ENCODE results near the gene TEN1.

- no peak for TF ChIP-seq CTCF (IDR thresholded peaks at IDR 0.05)
- TF ChIP-seq POLR2A (IDR thresholded peaks at IDR 0.05; ENCODE audit: low read depth) = no peak
Observed at GRCh38 chr17:75959839-75960511, 19.1 kb upstream of the TEN1 start.

Measured in esophagus muscularis mucosa (tissue), 3 donors.